CD4-positive, alpha-beta T cell treated with Interleukin-6 for 4 hours (primary cell): Measurements from ENCODE around the gene STN1.

Experiments
- DNase-seq: peaks from one replicate; pipeline ENCODE4 v3.0.0-alpha.2; 2020; ENCODE audit warnings: mixed read lengths

STN1 gene

DNA sequence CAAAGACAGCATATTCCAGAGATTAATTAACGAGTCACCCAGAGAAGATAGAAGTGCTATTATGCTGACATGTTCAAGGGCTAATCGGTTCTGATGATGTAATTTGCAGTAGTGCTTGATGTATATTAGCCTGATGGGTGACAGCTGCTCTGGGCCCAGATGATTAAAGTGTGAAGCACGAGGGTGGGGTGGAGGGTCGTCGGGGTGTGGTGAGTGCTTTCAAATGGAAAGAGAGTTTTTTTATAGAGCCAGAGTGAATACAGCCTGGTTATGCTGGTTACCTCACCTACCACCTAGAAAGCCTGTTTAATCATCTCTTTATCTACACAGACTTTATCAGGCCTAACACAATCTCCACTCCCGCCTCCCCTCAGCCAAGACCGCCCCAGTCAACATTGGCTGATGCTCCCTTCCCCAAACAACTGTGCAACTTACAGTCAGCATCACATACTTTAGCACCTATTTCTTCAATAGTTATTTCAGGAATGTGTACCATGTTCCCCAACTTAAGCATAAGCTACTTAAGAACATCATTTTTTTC lies 11.5 kb upstream of the STN1 start:
- DNase-seq = no peak

DNA sequence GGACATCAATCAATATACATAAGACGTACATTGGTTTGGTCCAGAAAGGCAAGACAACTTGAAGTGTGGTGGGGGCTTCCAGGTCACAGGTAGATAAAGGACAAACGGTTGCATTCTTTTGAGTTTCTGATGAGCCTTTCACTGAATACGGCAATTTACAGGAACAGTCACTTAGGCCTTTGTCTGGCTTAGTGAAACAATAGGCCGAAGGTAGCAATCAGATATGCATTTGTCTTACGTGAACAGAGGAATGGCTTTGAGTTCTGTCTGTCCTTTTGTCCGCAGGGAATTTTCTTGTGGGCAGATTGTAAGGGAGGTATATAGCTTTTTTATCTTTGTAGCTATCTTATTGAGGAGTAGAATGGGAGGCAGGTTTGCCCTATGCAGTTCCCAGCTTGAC lies 10.8 kb upstream of the STN1 start:
- no peak for DNase-seq

DNA sequence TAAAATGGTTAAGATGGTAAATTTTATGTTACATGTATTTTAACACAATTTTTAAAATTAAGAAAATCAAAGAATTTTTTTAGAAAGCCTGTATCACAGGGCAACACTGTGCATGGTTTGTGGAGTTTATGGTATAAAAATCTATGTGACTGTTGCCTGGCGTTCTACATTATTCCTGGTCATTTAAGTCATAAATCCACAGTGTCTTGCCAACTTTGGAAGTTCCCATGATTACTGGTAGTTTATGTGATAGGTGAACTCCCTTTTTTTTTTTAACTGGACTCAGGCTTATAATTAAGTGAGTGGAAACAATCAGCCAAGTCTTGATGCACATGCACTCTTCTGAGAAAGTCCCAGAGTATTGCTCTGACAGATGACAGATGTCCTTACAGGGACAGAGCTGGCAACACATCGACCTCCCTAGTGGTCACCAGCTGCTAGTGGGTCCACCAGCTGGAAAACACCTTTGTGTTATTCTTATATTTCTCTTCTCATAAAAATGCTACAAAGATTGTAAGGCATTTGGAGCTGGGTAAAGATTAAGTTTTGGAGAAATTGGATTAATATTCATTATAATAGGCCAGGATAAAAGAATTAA lies 8.8 kb upstream of the STN1 start:
- no peak for DNase-seq

DNA sequence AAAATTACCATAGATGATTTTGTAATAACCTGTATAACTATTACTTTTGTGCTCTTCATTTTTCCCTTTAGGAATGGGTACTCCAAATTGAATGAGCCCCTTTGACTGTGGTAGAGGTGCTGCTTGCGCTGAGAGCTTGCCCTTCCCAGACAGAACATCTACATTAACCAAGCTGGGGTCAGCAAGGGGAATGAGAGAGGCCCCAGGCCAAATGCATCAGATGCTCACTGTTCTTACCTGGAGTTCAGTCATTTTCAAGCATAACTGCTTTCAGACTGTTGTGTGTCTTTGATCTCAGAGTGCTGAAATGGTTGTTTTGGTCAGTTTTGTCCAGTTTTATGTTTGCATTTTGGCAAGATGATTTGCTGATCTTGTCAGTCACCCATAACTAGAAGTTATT lies 7.6 kb upstream of the STN1 start:
- no peak for DNase-seq

DNA sequence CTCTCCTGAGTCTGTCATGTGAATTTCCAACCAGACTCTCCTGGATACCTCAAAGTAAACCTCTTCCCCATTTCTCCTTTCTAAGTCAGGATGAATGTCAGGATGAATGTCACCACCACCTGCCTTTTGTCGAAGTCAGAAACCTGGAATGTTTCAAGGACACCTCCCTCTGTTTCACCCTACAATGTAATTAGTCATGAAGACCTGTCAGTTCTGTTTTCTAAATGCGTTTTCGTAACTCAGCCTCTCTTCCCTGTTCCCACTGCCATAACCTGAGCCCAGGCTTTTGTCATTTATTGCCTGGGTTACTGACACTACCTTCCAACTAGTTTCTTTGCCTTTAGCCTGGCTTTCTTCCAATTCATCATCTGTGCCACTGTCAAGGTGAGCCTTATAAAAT lies 5.5 kb upstream of the STN1 start:
- no peak for DNase-seq

DNA sequence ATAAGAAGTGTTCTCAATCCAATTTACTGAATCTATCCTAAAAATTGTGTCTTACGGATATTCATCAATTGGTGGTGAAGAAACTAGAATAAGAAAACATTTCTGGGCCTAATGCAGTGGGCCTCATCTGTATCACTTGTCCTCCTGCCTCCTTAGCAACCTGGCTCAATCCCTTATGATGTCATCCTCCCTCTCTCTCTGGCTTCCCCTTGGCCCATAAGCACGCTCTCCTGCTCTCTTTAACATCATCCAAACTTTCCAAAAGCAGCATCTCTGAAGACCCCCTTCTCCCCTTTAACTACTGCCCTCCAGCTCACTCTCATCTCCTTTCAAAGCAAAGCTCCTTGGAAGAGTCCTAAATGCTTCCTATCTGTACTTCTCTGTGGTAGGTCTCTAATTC lies 4.7 kb upstream of the STN1 start:
- DNase-seq = no peak

DNA sequence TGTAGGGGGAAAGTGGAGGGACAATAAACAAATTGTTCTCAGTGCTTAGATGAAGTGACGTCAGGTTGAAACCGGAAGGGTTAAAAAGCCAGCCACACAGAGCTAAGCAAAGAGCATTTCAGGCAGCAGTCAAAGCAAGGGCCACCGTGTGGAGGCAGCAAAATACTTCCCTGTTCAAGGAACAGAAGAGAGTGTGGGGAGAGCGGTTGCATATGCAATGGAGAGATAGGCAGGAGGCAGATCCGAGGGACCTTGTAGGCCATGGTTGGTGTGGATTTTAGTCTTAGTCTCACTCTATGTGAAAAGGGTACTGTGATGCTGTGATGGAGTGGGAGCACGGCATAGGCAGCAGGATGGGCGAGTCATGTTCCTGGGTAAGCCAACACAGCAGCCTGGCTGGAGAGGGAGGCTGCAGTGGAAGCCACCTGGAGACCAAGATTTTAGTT lies 3.8 kb upstream of the STN1 start:
- DNase-seq = peak; percentile 43

DNA sequence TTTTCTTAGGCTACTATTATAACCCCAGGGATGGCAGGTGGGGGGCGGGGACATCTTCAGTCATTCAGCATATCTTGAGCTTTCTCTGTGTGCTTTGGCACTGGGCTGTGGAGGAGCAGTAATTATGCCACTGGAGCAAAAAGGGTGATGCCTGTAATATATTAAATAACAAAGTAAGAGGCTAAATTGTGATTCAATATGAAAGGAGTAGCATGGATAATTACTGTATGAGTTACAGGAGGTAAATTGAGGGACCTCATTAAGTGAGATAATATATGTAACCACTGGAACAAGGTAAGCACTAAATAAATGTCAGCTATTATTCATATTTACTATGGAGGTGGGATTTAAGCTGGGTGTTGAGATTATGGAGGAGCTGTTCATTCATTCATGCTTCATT lies 3.3 kb upstream of the STN1 start:
- DNase-seq = no peak

DNA sequence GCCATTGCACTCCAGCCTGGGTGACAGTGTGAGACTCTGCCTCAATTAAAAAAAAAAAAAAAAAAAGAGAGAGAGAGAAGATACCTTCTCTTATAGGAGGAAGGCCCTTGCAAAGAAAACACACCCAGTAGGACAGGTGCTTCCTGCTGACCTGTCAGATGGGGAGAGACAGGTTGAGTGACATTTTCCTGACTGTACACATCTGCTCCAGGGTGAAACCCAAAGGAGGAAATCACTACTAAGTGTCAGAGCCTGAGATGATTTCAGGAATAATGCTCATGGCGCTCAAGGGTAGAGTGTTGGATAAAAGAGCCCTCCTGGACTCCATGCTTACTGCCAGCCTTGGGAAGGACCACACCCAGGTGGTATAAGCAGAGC lies 1.7 kb upstream of the STN1 start:
- DNase-seq = no peak

DNA sequence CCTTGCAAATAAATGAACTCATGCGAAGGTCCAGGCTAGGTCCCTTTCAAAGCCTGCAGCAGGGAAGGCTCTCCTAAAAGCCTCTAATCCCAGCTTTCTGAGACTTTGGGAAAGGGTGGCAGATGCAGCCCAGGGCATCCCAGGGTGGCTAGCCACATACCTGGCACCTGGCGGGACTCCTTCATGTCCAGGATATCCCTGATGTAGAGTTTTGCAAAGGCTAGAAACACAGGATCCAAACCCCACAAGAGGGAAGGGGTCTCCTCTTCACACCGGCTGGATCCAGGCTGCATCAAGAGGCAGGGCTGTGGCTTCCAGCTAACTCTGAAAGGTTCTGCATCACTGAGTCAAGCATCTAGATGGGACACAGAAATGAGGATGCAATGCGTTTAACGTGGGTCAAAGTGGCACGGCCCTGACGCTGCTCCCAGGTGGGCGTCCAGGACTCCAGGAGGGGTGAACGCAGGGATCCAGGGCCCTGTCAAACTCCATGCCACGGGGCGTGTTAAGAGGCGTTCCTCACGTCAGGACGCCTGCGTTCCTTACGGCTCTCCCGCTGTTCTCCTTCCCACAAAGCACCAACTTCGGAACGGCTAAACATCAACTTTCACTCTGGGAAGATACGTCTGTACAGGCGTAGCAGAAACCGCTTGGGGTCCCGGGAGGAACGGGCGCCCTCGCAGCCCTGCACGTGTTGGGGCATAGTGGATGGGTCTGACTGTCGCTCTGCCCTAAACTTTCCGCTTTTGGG lies 507 bp downstream of the STN1 start:
- no peak for DNase-seq

DNA sequence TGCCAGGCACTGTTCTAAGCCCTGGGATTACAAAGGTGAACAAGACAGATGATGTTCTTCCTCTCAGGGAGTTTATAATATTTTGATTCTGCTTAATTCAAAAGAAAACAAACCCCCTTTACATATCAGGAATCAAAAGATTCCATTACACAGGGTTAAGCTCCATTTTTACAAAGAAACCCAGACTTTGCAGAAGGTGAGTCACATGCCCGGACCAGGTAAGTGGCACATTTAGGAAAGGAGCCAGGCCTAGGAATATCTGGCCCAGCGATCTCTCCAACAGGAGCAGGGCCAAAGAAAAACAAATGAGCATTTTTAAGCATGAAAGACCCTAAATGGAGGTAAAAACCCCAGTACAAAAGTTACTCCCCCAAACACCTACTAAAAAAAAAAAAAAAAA lies 1.1 kb downstream of the STN1 start:
- DNase-seq = peak; percentile 31

DNA sequence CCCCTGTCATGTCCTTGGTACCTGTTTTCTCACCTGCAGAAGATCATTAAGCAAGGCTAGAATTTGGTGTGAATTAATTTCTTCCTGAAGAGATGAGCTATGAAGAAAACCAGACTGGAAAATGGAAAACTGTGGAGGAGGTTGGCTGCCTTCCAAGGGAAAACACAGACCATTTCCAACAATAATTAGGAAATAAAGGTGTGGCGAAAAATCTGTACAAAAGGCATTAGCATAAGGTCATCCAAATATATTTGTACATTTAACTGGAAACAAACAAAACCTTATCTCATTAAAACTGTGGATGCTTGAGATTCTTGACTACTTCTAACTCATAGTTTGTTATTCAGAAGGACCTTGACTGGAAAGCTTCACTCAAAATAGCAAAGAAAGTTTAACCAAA lies 1.7 kb downstream of the STN1 start:
- DNase-seq = no peak

DNA sequence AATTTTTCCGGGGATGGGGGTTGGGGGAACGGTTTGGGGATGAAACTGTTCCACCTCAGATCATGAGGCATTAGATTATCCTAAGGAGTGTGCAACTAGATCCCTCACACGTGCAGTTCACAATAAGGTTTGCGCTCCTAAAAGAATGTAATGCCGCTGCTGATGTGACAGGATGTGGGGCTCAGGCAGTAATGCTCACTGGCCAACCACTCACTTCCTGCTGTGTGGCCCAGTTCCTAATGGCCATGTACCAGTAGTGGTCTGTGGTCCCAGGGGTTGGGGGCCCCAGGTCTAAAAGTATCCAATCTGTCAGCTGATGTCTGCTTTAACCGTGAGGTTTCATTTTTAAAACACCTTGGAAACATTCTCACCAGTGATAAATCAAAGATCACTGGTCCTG lies 2.2 kb downstream of the STN1 start:
- DNase-seq = peak; percentile 54

DNA sequence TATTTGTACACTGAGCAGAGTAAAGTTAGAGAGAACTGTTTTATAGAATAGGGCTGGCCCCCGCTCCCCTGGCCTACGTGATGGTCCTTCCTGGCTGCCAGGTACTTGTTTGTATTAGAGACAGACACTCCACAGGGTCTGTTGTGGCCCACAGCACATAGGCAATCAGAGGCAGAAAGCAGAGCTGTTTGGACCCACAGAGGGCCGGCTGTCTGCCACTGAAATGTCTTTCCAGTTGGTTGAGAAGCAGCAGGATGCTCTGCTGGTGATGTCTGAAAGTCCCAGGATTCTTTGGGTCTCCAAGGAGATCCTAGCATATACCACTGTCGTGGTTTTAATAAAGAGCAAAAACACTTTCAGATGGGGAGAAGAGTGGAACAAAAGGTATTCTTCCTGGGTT lies 5.2 kb downstream of the STN1 start:
- DNase-seq = no peak

DNA sequence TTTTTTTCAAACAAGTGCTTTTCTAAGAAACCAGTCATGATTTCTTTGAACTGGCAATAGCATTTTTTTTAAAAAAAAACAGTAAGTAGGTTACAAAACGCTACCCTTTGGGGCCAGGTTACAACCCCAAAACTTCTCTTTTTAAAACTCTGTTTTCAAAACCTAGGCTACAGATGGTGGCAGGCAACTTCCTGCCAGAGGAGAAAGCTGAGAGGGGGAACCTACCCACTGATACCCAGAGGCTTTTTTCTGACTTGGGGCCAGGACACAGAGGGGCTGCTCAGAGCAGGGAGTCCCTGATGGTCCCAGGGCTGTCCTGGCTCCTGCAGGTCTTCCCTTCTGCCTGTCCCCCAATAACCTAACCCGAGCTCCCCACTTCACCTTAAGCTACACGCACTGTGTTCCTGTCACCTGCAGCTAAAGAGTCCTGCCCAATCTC lies 6.9 kb downstream of the STN1 start:
- peak; percentile 68 for DNase-seq

DNA sequence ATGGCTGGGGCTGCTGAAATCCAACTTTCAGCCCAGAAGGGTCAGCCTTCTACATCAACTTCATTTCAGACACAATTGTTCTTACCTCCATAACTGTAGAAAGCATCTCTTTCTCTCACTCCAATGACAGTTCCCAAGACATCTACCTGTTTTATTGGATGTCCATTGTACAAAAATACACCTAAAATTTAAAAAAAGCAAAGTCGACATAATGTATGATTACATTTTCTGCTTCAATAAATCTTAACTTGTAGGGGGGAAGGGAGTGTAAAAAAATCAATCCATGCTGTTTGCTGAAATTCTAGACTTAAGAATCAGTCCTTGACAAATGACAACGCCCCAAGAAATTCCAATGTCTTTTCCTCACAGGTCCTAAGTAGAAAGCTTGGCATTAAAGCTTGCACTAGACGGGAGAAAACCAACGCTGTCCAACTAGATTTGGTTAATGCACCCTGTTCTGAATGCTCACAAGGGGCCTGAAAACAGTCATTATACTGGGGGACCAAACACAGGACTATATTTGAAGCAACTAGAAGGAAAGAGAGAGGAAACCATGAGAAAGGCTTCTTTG lies 7.5 kb downstream of the STN1 start:
- no peak for DNase-seq

DNA sequence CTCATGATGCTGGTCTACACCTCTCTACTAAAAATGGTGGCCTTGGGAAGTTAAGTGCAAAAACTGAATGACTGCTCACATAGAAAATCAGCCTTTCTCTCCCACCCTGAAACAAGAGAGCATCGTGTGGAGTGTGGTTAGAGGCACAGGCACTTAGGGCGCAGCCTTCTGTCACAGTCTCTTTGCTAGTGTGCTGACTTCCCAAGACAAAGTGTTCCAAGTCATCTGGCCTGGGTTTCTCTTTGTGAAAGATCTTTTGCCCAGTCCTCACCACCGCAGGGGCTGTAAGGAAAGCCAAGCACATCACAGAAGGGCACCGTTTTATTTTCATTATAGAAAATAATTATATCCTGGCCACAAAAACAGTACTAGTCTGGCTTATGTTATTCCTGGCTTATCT lies 12.5 kb downstream of the STN1 start:
- no peak for DNase-seq

DNA sequence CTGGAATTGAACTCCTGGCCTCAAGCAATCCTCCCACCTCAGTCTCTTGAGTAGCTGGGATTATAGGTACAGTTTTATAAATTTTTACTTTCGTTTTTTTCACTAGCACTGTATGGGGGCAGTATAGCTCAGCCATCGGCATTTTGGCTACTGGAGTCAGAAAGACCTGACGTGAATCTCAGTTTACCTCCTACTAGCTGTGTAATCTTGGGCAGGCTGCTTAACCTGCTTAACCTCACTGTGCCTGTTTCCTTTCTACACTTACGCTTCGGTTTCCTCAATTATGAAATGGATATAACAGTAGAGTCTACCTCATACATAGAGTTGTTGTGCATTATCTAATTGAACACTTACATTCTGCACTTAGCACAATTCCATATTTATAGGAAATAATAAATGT lies 16.7 kb downstream of the STN1 start:
- peak; percentile 22 for DNase-seq

DNA sequence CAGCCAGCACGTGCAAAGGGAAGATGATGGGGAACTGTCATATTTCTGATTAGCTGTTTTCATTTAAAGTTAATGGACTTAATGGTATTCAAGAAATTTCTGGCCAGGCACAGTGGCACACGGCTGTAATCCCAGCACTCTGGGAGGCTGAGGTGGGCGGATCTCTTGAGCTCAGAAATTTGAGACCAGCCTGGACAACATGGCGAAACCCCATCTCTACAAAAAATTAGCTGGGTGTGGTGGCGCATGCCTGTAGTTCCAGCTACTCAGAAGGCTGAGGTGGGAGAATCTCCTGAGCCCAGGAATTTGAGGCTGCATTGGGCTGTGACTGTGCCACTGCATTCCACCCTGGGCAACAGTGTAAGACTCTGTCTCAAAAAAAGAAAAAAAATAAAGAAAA lies 18.7 kb downstream of the STN1 start:
- no peak for DNase-seq

DNA sequence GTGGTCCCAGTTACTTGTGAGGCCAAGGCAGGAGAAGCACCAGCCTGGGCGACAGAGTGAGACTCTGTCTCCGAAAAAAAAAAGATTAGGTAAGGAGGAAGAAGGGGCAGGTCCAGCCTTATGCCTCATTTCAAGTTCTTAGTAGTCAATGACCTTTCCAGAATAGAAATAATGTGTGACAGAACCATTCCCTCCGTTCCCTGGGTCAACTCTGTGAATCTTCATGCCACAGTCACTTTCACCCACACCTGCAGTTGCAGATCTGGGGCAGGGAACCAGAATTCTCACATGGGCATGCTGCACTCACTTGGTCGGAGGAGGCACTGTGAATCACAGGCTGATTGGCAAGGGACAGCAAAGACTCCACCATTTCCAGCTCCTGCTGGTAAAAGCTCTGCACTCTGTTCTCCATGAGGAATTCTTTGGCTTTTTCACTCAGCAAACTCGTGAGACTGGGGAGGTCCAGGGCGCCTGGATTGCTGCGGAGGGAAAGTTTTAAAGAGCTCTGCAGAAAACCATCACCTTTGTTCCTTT lies 20.7 kb downstream of the STN1 start:
- DNase-seq = no peak

DNA sequence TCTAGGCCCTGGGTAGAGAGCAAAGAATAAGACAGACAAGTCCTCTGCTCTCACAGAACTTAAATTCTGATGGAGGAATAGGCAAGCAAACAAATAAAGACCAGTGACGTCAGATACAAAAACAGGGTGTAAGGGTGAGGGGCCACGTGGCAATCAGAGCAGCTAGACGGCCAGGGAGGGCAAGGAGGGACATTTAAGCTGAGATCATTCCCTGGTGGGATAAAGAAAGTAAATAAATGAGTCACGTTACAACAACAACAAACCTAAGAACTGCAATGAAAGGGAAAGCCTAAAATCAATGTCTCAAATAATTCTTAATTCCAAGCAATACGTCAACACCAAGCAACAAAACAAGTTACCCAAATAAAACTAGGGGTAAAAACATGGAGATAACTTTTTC lies 21.8 kb downstream of the STN1 start:
- no peak for DNase-seq

DNA sequence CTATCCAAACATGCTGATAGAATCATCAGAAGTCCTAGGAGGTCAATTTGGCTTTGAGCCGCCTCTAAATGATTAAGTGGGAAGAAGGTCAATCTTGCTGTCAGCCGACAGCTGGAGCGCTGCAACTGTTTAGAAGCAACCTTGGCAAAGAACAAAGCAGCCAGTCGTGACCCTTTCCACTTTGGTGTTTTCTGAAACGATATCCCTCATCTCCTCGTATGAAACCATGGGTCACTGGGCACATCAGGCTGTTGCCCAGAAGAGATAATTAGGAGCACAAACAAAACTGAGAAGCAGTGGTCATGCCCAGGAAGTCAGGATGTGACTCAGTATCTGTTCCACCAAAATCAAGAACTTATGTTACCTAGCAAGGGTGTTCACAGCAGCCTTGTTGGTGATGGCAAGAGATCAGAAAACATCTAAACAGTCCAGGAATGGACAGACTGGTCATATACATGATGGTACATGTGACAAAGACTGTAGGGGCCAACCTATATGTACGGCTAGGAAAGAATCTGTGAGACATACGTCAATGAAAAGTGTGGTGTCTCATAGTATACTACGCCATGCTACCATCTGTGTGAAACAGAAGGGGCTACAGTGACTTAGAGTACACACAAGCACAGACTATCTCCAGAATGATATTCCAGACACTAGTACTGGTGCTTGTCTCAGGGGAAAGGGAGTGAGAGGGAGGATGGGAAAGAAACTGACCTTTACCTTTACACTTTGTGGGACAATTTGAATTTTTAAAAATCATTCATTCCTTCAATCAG lies 22.4 kb downstream of the STN1 start:
- DNase-seq = no peak

DNA sequence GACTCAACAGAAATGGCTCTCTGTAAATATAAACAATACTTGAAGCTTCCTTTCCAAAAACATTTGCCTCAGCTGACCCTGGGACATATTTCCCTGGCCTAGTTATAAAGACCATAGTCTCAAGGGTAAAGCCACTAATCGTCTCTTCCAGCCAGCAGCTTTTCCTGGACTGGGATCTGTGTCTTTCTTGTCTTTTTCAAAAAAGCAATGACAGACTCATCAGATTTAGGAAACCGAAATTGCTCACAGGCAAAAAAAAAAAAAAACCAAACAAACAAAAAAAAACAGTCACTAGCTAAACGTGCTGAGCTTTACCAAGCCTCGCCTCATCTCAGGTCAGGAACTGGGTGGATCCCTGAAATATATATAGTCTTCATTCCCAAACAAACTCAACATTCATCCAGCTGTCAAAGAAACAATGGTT lies 23.5 kb downstream of the STN1 start:
- no peak for DNase-seq
